HepG2 (cell line): ENCODE measurements around the gene IL22RA1.

Source experiments
- ATF6 ChIP-seq: sonication (generic); formaldehyde crosslinking; conservative IDR thresholded peaks from 2 replicates; pipeline ENCODE4 v1.4.0; 2020; ENCODE audit warnings: missing genetic modification reagents
- ZIK1 ChIP-seq: sonication (generic); formaldehyde crosslinking; IDR thresholded peaks from 2 replicates; pipeline ENCODE4 v1.5.0; 2020; ENCODE audit warnings: mild to moderate bottlenecking, low read depth, missing genetic modification reagents, borderline replicate concordance
- ZKSCAN1 ChIP-seq: fragments of 150-350 bp; IDR thresholded peaks from 2 replicates; pipeline ENCODE4 v1.6.1; 2014; ENCODE audit warnings: low read length
- ZNF546 ChIP-seq: sonication (generic); formaldehyde crosslinking; conservative IDR thresholded peaks from 2 replicates; pipeline ENCODE4 v1.8.1; 2023; ENCODE audit warnings: mild to moderate bottlenecking, missing genetic modification reagents

- no peak for TF ChIP-seq ZKSCAN1
- TF ChIP-seq ZIK1 (CRISPR knock-in tag): no peak
- no peak for TF ChIP-seq ATF6 (CRISPR knock-in tag)
- TF ChIP-seq ZNF546 (CRISPR knock-in tag): no peak
These were observed 35.5 kb upstream of the IL22RA1 start for GRCh38 chr1:24178407-24178806.
